NCI-H748 (cell line): ENCODE measurements around the gene HMG20B.

ENCODE experiments used
- DNase-seq: peaks from one replicate; lab custom pipeline; 2025; ENCODE audit not compliant: unreplicated experiment; lab: John Stamatoyannopoulos, UW

Gene HMG20B

GRCh38 chr19:3536429-3537100 is 36.2 kb upstream of the HMG20B start:
- no peak for DNase-seq

- DNase-seq: no peak
These were observed 35.7 kb upstream of the HMG20B start for GRCh38 chr19:3537101-3537437.

- no peak for DNase-seq
These were observed 35.1 kb upstream of the HMG20B start for GRCh38 chr19:3537438-3538240.

GRCh38 chr19:3538258-3538929 is 34.4 kb upstream of the HMG20B start:
- DNase-seq: no peak

- DNase-seq: peak; percentile 6
These were observed 33.6 kb upstream of the HMG20B start, which contains the start of gene TEKTIP1 for GRCh38 chr19:3538965-3539755. TSS of gene TEKTIP1 (plus strand) at chr19:3539174. CDS start at chr19:3539178, 4 bp downstream.

GRCh38 chr19:3539756-3540118 is 33.0 kb upstream of the HMG20B start:
- no peak for DNase-seq

- DNase-seq: no peak
These were observed 29.3 kb upstream of the HMG20B start for GRCh38 chr19:3543150-3544057.

- no peak for DNase-seq
These were observed 28.7 kb upstream of the HMG20B start for GRCh38 chr19:3544058-3544376.

GRCh38 chr19:3544742-3545668 is 27.7 kb upstream of the HMG20B start:
- peak; percentile 39 for DNase-seq

- DNase-seq: no peak
These were observed 27.1 kb upstream of the HMG20B start for GRCh38 chr19:3545669-3546034.

GRCh38 chr19:3546119-3546518 is 26.6 kb upstream of the HMG20B start:
- DNase-seq: no peak

- DNase-seq: no peak
These were observed 25.4 kb upstream of the HMG20B start for GRCh38 chr19:3547301-3547731.

- DNase-seq: no peak
These were observed 24.9 kb upstream of the HMG20B start for GRCh38 chr19:3547767-3548282.

GRCh38 chr19:3548606-3549005 is 24.1 kb upstream of the HMG20B start:
- DNase-seq: no peak

GRCh38 chr19:3549816-3550215 is 22.9 kb upstream of the HMG20B start:
- no peak for DNase-seq

GRCh38 chr19:3550947-3551791 is 21.6 kb upstream of the HMG20B start:
- no peak for DNase-seq

- DNase-seq: no peak
These were observed 21.0 kb upstream of the HMG20B start for GRCh38 chr19:3551792-3552095.
